H54 (cell line): ENCODE data around the gene GLIS2.
A peak's percentile ranks its signal among the peaks of the same experiment; 100 is the strongest.
"Not testable (repeated sequence)": the region's sequence is repeated elsewhere in the genome, so short reads cannot be mapped to it uniquely, and the experiment has no call there.

Experiments used
- DNase-seq: peaks from one replicate; pipeline ENCODE4 v3.0.0; 2011; ENCODE audit warnings: low spot score, mixed read lengths; ENCODE audit not compliant: insufficient read length
- FAIRE-seq: peaks from 3 replicates; lab custom pipeline; 2011; peaks lifted over from hg19 to GRCh38; lab: Jason Lieb, UNC
- POLR2A ChIP-seq: IDR thresholded peaks from 2 replicates; pipeline ENCODE4 v1.6.1; 2011; ENCODE audit warnings: low read depth, mild to moderate bottlenecking, low read length

Gene GLIS2

DNA sequence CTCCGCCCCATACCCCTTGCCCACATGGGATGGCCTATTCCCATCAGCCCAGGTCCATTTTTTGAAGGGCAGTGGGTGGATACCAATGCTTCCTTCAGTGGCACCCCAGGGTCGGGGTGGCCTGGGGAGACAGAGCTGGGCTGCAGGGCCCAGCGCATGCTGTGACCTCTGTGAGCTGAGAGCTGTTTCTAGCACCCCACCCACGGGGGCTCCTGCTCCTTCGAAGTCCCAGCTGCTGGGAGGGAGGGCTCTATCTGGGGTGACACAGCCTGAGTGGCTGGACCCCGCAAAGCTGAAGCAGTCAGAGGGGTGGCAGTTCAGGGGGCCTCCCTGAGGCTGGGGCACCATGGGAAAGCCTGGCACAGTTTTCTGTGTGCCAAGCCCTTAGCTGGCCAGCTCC, 24.6 kb downstream of the GLIS2 start:
- no peak for TF ChIP-seq POLR2A
- FAIRE-seq (no peak), DNase-seq (no peak)

GRCh38 chr16:4341250-4341649, 25.4 kb downstream of the GLIS2 start:
- TF ChIP-seq POLR2A, result no peak
- DNase-seq, result no peak
- FAIRE-seq, result no peak

- DNase-seq (no peak), FAIRE-seq (no peak)
- no peak for TF ChIP-seq POLR2A
Measured at GRCh38 chr16:4342866-4343744, 27.2 kb downstream of the GLIS2 start.

GRCh38 chr16:4344300-4344982, 28.6 kb downstream of the GLIS2 start:
- DNase-seq, FAIRE-seq: not testable (repeated sequence)

GRCh38 chr16:4344983-4345835, 29.3 kb downstream of the GLIS2 start:
- DNase-seq, result no peak
- no peak for FAIRE-seq
- TF ChIP-seq POLR2A, result no peak

- DNase-seq (no peak), FAIRE-seq (no peak)
- no peak for TF ChIP-seq POLR2A
Measured at GRCh38 chr16:4345836-4346781, 30.2 kb downstream of the GLIS2 start.

GRCh38 chr16:4347010-4347409, 31.1 kb downstream of the GLIS2 start:
- FAIRE-seq (no peak), DNase-seq (no peak)
- no peak for TF ChIP-seq POLR2A

GRCh38 chr16:4347765-4348509, 32.1 kb downstream of the GLIS2 start:
- no peak for DNase-seq
- no peak for FAIRE-seq
- TF ChIP-seq POLR2A, result no peak

DNA sequence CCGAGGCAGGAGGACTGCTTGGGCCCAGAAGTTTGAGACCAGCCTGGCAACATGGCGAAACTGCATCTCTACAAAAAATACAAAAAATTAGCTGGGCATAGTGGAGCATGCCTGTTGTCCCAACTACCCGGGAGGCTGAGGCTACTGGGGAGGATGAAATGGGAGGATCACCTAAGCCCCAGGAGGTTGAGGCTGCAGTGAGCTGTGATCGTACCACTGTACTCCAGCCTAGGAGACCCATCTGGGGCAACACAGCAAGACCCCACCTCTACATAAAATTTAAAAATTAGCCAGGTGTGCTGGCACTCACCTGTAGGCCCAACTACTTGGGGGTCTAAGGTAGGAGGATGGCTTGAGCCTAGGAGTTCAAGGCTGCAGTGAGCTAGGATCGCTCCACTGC, 33.5 kb downstream of the GLIS2 start:
- FAIRE-seq (no peak), DNase-seq (no peak)
- no peak for TF ChIP-seq POLR2A

DNA sequence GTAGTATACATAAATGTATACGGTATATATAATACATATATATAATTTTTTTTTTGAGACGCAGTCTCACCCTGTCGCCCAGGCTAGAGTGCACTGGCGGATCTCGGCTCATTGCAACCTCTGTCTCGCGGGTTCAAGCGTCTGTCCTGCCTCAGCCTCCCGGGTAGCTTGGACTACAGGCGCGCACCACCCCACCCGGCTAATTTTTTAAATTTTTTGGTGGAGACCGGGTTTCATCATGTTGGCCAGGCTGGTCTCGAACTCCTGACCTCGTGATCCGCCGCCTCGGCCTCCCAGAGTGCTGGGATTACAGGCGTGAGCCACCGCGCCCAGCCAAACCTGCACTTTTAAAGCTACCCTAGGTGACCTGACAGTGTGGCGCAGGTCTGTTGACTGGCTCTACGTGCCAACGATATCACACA, 34.5 kb downstream of the GLIS2 start:
- FAIRE-seq (no peak), DNase-seq (no peak)
- TF ChIP-seq POLR2A, result no peak

GRCh38 chr16:4350787-4351659, 35.2 kb downstream of the GLIS2 start, which contains the start of gene PAM16:
PAM16 (minus strand) TSS chr16:4351321; CDS start chr16:4351234, 87 bp downstream.
- DNase-seq, result peak; percentile 93
- FAIRE-seq, result no peak
- TF ChIP-seq POLR2A, result peak; percentile 56; the same call in 1 of the 2 replicates
